Measurements from ENCODE around the gene BTF3. TPM values are rescaled to one million over a fixed set of nuclear protein-coding genes. Genes with fewer than 3 reads are reported as not detected.

Gene BTF3
- total and polyA plus RNA-seq, 9 of the 15 experiments (the other 6 are each of a cell fraction or from before 2014, with no cell fraction given) = 534 to 1,637 (median 848) TPM

GRCh38 chr5:73532195-73532594, 34.0 kb downstream of the BTF3 start:
- CTCF ChIA-PET (ENCODE audit: low intra/inter-chr PET ratio) = no interaction called here
- Histone ChIP-seq H3K9ac (ENCODE audit: insufficient read depth in 1 of 2, low read depth in 2 of 2, low read length in 2 of 2) (no peak overlapping the region), H3K9me3 (replicated peaks; ENCODE audit: control insufficient read depth, insufficient read depth, low read depth, low read length) (no peaks in the 10 kb centered on the region), H3K4me1 (replicated peaks in 1 of 2; ENCODE audit: control insufficient read depth in 2 of 2, insufficient read depth in 2 of 2, low read length in 2 of 2) (no peaks in the 10 kb centered on the region), H3K9me1 (ENCODE audit: control insufficient read depth, insufficient read depth, low read length) (no peaks in the 10 kb centered on the region), H4K20me1 (replicated peaks; ENCODE audit: control insufficient read depth, insufficient read depth, low read length) (no peaks in the 10 kb centered on the region), H3K27ac (ENCODE audit: extremely low read depth, low read depth, low read length) (no peak overlapping the region), H3K4me3 (no peak overlapping the region), H3K27me3 (ENCODE audit: control insufficient read depth in 2 of 2, insufficient read depth in 2 of 2, low read length in 2 of 2) (peaks cover 17 to 22% of the 10 kb centered on the region in 2 experiments; a peak in 4 of 5 replicates), H3K79me2 (ENCODE audit: control insufficient read depth, insufficient read depth, low read length) (no peaks in the 10 kb centered on the region), H3K4me2 (ENCODE audit: insufficient read depth, low read length) (no peak overlapping the region), H3K36me3 (ENCODE audit: control insufficient read depth, insufficient read depth, low read length) (no peaks in the 10 kb centered on the region), H2AFZ (ENCODE audit: low read depth, low read length) (no peak overlapping the region)
- WGBS (ENCODE audit: insufficient coverage, low coverage, missing lambda C conversion rate) = 0% methylated on average over 5 of the region's 5 CpGs
- BruUV-seq (replicated peaks) = no TSS peak
- no peak for TF ChIP-seq FOXO4 (CRISPR knock-in tag; IDR thresholded peaks at IDR 0.05)
- TF ChIP-seq ZKSCAN1 (IDR thresholded peaks at IDR 0.05; ENCODE audit: low read depth, low read length) = no peak
- no peak for TF ChIP-seq RBBP5 (IDR thresholded peaks at IDR 0.05; ENCODE audit: borderline replicate concordance, insufficient read depth, low read length, poor library complexity, severe bottlenecking)
- no peak for TF ChIP-seq LARP7 (IDR thresholded peaks at IDR 0.05)
- no peak for TF ChIP-seq CTBP1 (IDR thresholded peaks at IDR 0.05; ENCODE audit: borderline replicate concordance)
- no peak for TF ChIP-seq POLR2G (IDR thresholded peaks at IDR 0.05; ENCODE audit: low read depth, low read length)
- no peak for TF ChIP-seq PKNOX1 (IDR thresholded peaks at IDR 0.05)
- no peak for TF ChIP-seq FOXP4 (CRISPR knock-in tag; IDR thresholded peaks at IDR 0.05; ENCODE audit: borderline replicate concordance)
- TF ChIP-seq ZBTB9 (CRISPR knock-in tag; IDR thresholded peaks at IDR 0.05) = no peak
- no peak for TF ChIP-seq MAZ (CRISPR knock-in tag; conservative IDR thresholded peaks at IDR 0.05 in 1 of 2, IDR thresholded peaks at IDR 0.05 in 1 of 2)
- TF ChIP-seq NONO (IDR thresholded peaks at IDR 0.05; ENCODE audit: low read depth in 2 of 2, low read length in 1 of 2) = no peak
- no peak for TF ChIP-seq KLF16 (IDR thresholded peaks at IDR 0.05)
- no peak for TF ChIP-seq ZBTB8A (IDR thresholded peaks at IDR 0.05; ENCODE audit: partially characterized antibody)
- no peak for TF ChIP-seq TBP (optimal IDR thresholded peaks at IDR 0.05; ENCODE audit: low read depth, low read length)
- no peak for TF ChIP-seq FOXK2 (conservative IDR thresholded peaks at IDR 0.05 in 1 of 2, IDR thresholded peaks at IDR 0.05 in 1 of 2; ENCODE audit: low read depth in 2 of 2)
- no peak for TF ChIP-seq MED1 (CRISPR knock-in tag; IDR thresholded peaks at IDR 0.05; ENCODE audit: borderline replicate concordance)
- TF ChIP-seq HDAC2 (IDR thresholded peaks at IDR 0.05) = no peak
- no peak for TF ChIP-seq DDX20 (tag; IDR thresholded peaks at IDR 0.05; ENCODE audit: low read depth)
- no peak for DNase-seq (ENCODE audit: extremely low read depth in 1 of 4, low spot score in 3 of 4)
- no peak for FAIRE-seq
- intact Hi-C loops (cut with micrococcal nuclease) = no loop called here
- POLR2A ChIA-PET = no interaction called here
- ATAC-seq = no peak
- in situ Hi-C loops (cut with MboI) = no loop called here
